PC-3 (cell line): ENCODE measurements around the gene PDHB. TPM values are rescaled to one million over a fixed set of nuclear protein-coding genes. Genes with fewer than 3 reads are reported as not detected.
A peak's percentile ranks its signal among the peaks of the same experiment; 100 is the strongest.

Experiments
- ATAC-seq: fragments of 200-7000 bp; cut with Tn5 transposase; 2 replicates; pipeline ENCODE4 v1.9.1; 2020; ENCODE audit warnings: mild to moderate bottlenecking, moderate library complexity
- Bru-seq: library from RNA; stranded (reverse); fragments of 400-500 nt; gene quantifications from one replicate; lab custom pipeline; 2021; lab: Mats Ljungman, UMichigan
- BruChase-seq, 2 experiments: library from RNA; stranded (reverse); fragments of 400-500 nt; gene quantifications; one replicate each; lab custom pipeline; 2021; lab: Mats Ljungman, UMichigan
- BruUV-seq: library from RNA; stranded (reverse); fragments of 400-500 nt; replicated peaks from 2 replicates; lab custom pipeline; 2021; lab: Mats Ljungman, UMichigan
- CTCF ChIA-PET: fragments of 300-600 bp; sonication (Branson Sonifier 250); formaldehyde crosslinking; loops from one replicate; lab custom pipeline; 2022; ENCODE audit warnings: antibody characterized with exemption; lab: Charles Lee
- POLR2A ChIA-PET: fragments of 300-600 bp; sonication (Branson Sonifier 250); formaldehyde crosslinking; loops from one replicate; lab custom pipeline; 2022; ENCODE audit warnings: antibody characterized with exemption; ENCODE audit not compliant: unreplicated experiment; lab: Charles Lee
- DNase-seq: peaks from one replicate; pipeline ENCODE4 v3.0.0-alpha.2; 2015
- H2AFZ ChIP-seq: fragments of 300-600 bp; sonication (generic); 2 replicates; pipeline ENCODE4 v1.6.0; 2016; ENCODE audit warnings: antibody characterized with exemption, low read length
- H3F3A ChIP-seq: fragments of 300-600 bp; sonication (generic); one replicate; pipeline ENCODE4 v1.6.0; 2017; ENCODE audit warnings: antibody characterized with exemption, low read length, control low read depth, mild to moderate bottlenecking; ENCODE audit not compliant: unreplicated experiment
- H3K27ac ChIP-seq: fragments of 300-600 bp; sonication (generic); 2 replicates; pipeline ENCODE4 v1.5.1; 2016; ENCODE audit warnings: mild to moderate bottlenecking, low read length
- H3K27me3 ChIP-seq: fragments of 300-600 bp; sonication (generic); 2 replicates; pipeline ENCODE4 v1.6.1; 2016; ENCODE audit warnings: low read length, mixed read lengths
- H3K36me3 ChIP-seq: fragments of 300-600 bp; sonication (generic); 2 replicates; pipeline ENCODE4 v1.6.1; 2016; ENCODE audit warnings: low read depth, mixed run types, low read length, mixed read lengths
- H3K4me1 ChIP-seq: fragments of 300-600 bp; sonication (generic); 2 replicates; pipeline ENCODE4 v1.5.1; 2016; ENCODE audit warnings: low read length; ENCODE audit not compliant: insufficient read depth
- H3K4me2 ChIP-seq: fragments of 300-600 bp; sonication (generic); 2 replicates; pipeline ENCODE4 v1.6.0; 2016; ENCODE audit warnings: low read length
- H3K4me3 ChIP-seq: fragments of 300-600 bp; sonication (generic); 2 replicates; pipeline ENCODE4 v1.5.1; 2016; ENCODE audit warnings: mild to moderate bottlenecking, low read length, mixed read lengths
- H3K79me2 ChIP-seq: fragments of 300-600 bp; sonication (generic); 2 replicates; pipeline ENCODE4 v1.6.1; 2017; ENCODE audit warnings: low read length, mixed read lengths
- H3K9ac ChIP-seq: fragments of 300-600 bp; sonication (generic); 2 replicates; pipeline ENCODE4 v1.6.0; 2016; ENCODE audit warnings: mild to moderate bottlenecking, low read length
- H3K9me2 ChIP-seq: fragments of 300-600 bp; sonication (generic); replicated peaks from 2 replicates; pipeline ENCODE4 v1.6.1; 2016; ENCODE audit warnings: mixed run types, low read length, mixed read lengths
- H3K9me3 ChIP-seq: fragments of 300-600 bp; sonication (generic); 2 replicates; pipeline ENCODE4 v1.6.1; 2016; ENCODE audit warnings: low read length, mixed read lengths
- H4K20me1 ChIP-seq: fragments of 300-600 bp; sonication (generic); 2 replicates; pipeline ENCODE4 v1.6.1; 2016; ENCODE audit warnings: low read length, mixed read lengths
- EZH2 ChIP-seq: fragments of 300-600 bp; sonication (generic); IDR thresholded peaks from one replicate; pipeline ENCODE4 v1.6.1; 2017; ENCODE audit warnings: antibody characterized with exemption, mild to moderate bottlenecking, low read length; ENCODE audit not compliant: unreplicated experiment
- EZH2phosphoT487 ChIP-seq: fragments of 300-600 bp; sonication (generic); IDR thresholded peaks from 2 replicates; pipeline ENCODE4 v1.6.1; 2018; ENCODE audit warnings: mild to moderate bottlenecking, antibody characterized with exemption, low read length, borderline replicate concordance
- intact Hi-C: fragments of 100-400 bp; cut with micrococcal nuclease; formaldehyde crosslinking; loops from 2 replicates; pipeline ENCODE4 v1.9.0; 2023
- long read RNA-seq: library from polyadenylated mRNA; unstranded; transcript quantifications from one replicate; pipeline ENCODE4 v2.0.0, GENCODE V29; 2021; ENCODE audit not compliant: unreplicated experiment
- total RNA-seq: library from RNA; depleted of rRNA; stranded (reverse); fragments of >200 nt; gene quantifications from 2 replicates; pipeline ENCODE4 v1.2.3, GENCODE V29; 2014; rRNA removed
- TF ChIP-seq, protein P1 (sequence below): fragments of 300-600 bp; sonication (generic); conservative IDR thresholded peaks from 2 replicates; pipeline ENCODE4 v1.5.1; 2017; ENCODE audit warnings: antibody characterized with exemption, low read depth, mild to moderate bottlenecking, low read length

The PDHB gene
- total RNA-seq (103 and 140 TPM in 2 replicates), Bru-seq, nascent RNA (percentile 95 among the genes with signal in this experiment), BruChase-seq, experiment 1, labeled RNA remaining after a 6-hour chase (percentile 95 among the genes with signal in this experiment), BruChase-seq, experiment 2, labeled RNA remaining after a 2-hour chase (percentile 92 among the genes with signal in this experiment)
- long read RNA-seq, transcript PDHB-201 (10 exons, 1,527 nt), result major isoform, 139 of 212 reads
- long read RNA-seq, transcript PDHB-203 (9 exons, 1,535 nt), result minor isoform, 14 of 212 reads
- long read RNA-seq, partial matches to known transcripts, result 2 of 212 reads
- long read RNA-seq, other reads (novel, unspliced or antisense), result 56 of 212 reads

DNA sequence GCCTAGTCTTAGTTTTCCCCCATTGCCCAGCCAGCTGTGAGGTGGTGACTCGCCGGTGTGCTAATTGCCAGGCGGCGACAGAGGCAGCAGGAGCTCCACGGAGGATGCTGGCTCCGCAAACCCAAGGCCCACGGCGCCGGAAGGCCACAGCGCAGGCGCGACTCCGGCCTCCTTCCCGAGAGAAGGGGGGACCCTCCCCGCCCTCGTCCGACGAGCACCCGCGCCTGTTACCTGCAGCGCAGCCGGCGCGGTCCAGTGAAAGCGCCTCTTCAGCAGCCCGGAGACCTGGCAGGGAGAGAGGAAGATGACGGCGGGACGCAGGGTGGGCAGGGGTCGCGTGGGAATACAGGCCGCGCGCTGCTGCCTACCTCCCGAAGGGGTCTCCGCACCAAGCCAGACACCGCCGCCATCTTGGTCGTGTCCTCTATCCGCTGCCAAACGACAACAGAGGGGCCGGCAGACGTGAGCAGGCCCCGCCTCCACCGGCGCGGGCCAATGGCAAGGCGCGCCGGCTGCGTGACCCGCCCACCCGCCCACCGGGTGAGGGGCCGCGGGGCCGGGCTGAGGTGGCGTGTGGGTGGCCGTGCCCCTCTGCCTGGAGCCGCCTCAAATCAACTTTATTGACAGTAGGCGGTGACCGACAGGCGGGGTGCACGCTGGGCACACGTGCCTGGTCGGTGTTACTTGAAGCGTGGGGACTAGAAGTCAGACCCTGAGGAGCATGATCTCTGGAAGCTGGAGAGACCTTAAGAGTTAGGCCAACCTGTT is at the start of gene PDHB:
PDHB (minus strand) TSS at position 433 of the 768 bp plus-strand sequence; CDS start at position 410, 23 bp downstream.
- H3K4me3 ChIP-seq, result peak within 1 kb of the TSS; percentile 93
- no peaks in the 10 kb centered on the region; the same call in 1 of the 2 replicates for H4K20me1 ChIP-seq
- H3K27ac ChIP-seq, result peak within 1 kb of the TSS; percentile 60
- peak within 1 kb of the TSS; percentile 79 for H2AFZ ChIP-seq
- no peaks in the 10 kb centered on the region for H3K27me3 ChIP-seq
- H3K4me1 ChIP-seq, result peaks cover 20% of the 10 kb centered on the region
- peak within 1 kb of the TSS; percentile 100 for H3K4me2 ChIP-seq
- peaks cover 34% of the 10 kb centered on the region for H3K36me3 ChIP-seq
- H3K9me3 ChIP-seq, result no peaks in the 10 kb centered on the region
- H3F3A ChIP-seq, result no peaks in the 10 kb centered on the region
- H3K9ac ChIP-seq, result peak within 1 kb of the TSS; percentile 87
- BruUV-seq, result TSS peak; percentile 42
- H3K9me2 ChIP-seq, result no peaks in the 10 kb centered on the region
- intact Hi-C loops, result loop anchor here (1.0 to 2.0 kb wide), 3 partner anchors 29 to 58 kb away; no protein-coding TSS in a partner anchor
- no peak for TF ChIP-seq EZH2
- TF ChIP-seq, protein P1, sequence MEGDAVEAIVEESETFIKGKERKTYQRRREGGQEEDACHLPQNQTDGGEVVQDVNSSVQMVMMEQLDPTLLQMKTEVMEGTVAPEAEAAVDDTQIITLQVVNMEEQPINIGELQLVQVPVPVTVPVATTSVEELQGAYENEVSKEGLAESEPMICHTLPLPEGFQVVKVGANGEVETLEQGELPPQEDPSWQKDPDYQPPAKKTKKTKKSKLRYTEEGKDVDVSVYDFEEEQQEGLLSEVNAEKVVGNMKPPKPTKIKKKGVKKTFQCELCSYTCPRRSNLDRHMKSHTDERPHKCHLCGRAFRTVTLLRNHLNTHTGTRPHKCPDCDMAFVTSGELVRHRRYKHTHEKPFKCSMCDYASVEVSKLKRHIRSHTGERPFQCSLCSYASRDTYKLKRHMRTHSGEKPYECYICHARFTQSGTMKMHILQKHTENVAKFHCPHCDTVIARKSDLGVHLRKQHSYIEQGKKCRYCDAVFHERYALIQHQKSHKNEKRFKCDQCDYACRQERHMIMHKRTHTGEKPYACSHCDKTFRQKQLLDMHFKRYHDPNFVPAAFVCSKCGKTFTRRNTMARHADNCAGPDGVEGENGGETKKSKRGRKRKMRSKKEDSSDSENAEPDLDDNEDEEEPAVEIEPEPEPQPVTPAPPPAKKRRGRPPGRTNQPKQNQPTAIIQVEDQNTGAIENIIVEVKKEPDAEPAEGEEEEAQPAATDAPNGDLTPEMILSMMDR, result 0 out of 2 replicates have a peak, but pooled peaks have one; percentile 12
- ATAC-seq, result peak; percentile 95
- ChIA-PET CTCF (interaction anchor here (1.5 kb wide), 1 partner anchor 101 kb away, joined by 4 read pairs; no protein-coding TSS in a partner anchor), POLR2A (interaction anchor here (0.6 kb wide), 2 partner anchors 14 to 132 kb away, joined by 3 to 5 read pairs; no protein-coding TSS in a partner anchor)
- DNase-seq, result peak; percentile 91
- H3K79me2 ChIP-seq, result peaks cover 25% of the 10 kb centered on the region

DNA sequence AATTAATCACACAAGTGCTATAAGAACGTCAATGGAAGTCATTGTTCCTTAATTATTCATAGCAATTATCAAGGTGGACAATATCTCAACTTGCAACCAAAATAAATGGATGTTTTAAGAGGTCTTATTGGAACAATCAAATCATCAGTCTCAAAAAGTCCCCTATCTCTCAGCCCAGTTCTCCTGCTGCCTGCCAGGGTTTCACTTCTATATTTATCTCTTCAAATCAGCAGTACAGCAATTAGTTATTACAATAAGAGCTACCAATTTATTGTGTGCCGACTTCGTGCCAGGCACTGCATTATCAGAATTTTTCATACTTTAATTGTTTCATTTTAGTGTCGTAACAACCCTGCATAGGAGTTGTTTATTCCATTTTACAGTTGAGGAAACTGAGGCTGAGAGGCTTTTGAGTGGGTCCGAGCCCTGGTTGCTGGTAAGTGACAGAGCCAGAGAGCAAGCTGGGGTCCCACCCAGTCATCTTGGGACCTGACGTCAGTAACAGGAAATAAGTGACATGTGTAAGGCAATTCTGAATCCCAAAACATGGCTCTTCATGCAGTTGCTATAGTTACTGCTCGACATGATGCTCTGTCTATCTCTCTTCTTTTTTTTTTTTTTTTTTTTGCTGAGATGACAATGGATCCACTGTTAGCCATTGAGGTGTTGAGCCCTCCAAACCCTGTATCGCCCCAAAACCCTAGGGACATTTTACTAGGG is 49.4 kb upstream of the PDHB start:
- intact Hi-C loops, result no loop called here
- DNase-seq (no peak), ATAC-seq (no peak)
- Histone ChIP-seq H4K20me1 (no peaks in the 10 kb centered on the region), H3K9ac (no peak overlapping the region), H3K36me3 (no peaks in the 10 kb centered on the region), H3K27me3 (no peaks in the 10 kb centered on the region), H3K79me2 (no peaks in the 10 kb centered on the region), H3F3A (no peaks in the 10 kb centered on the region), H3K9me2 (no peaks in the 10 kb centered on the region), H3K4me3 (no peak overlapping the region), H3K27ac (no peak overlapping the region), H3K4me1 (peaks cover 12% of the 10 kb centered on the region), H3K9me3 (no peaks in the 10 kb centered on the region), H2AFZ (no peak overlapping the region), H3K4me2 (no peak overlapping the region)
- ChIA-PET POLR2A (no interaction called here), CTCF (no interaction called here)
- TF ChIP-seq EZH2phosphoT487, result no peak
- TF ChIP-seq EZH2, result no peak
- TF ChIP-seq, protein P1, result no peak
- no TSS peak for BruUV-seq
